ENCODE data around the gene SUFU. TPM values are rescaled to one million over a fixed set of nuclear protein-coding genes. Genes with fewer than 3 reads are reported as not detected.

Gene SUFU
- total RNA-seq, 1 donor from 2014 or later, result 16.9 TPM

GRCh38 chr10:102473445-102474331, 30.1 kb upstream of the SUFU start:
- Mint-ChIP-seq H3K27ac (ENCODE audit: unreplicated experiment) (no peak overlapping the region), H3K27me3 (ENCODE audit: unreplicated experiment) (no peaks in the 10 kb centered on the region), H3K4me1 (ENCODE audit: unreplicated experiment) (peaks cover 4% of the 10 kb centered on the region), H3K4me3 (ENCODE audit: unreplicated experiment) (no peak overlapping the region), H3K9me3 (ENCODE audit: unreplicated experiment) (no peaks in the 10 kb centered on the region), H3K36me3 (ENCODE audit: unreplicated experiment) (peaks cover 3% of the 10 kb centered on the region)
- TF ChIP-seq CTCF (IDR thresholded peaks at IDR 0.05), result no peak
- DNase-seq (ENCODE audit: extremely low spot score, unreplicated experiment), result no peak

GRCh38 chr10:102475451-102476040, 28.2 kb upstream of the SUFU start:
- Mint-ChIP-seq H3K36me3 (ENCODE audit: unreplicated experiment) (peaks cover 4% of the 10 kb centered on the region), H3K27ac (ENCODE audit: unreplicated experiment) (no peak overlapping the region), H3K4me1 (ENCODE audit: unreplicated experiment) (no peaks in the 10 kb centered on the region), H3K27me3 (ENCODE audit: unreplicated experiment) (no peaks in the 10 kb centered on the region), H3K4me3 (ENCODE audit: unreplicated experiment) (no peak overlapping the region), H3K9me3 (ENCODE audit: unreplicated experiment) (no peaks in the 10 kb centered on the region)
- TF ChIP-seq CTCF (IDR thresholded peaks at IDR 0.05), result no peak
- DNase-seq (ENCODE audit: extremely low spot score, unreplicated experiment), result no peak

GRCh38 chr10:102476466-102477141, 27.2 kb upstream of the SUFU start:
- no peaks in the 10 kb centered on the region for H3K27me3 Mint-ChIP-seq (ENCODE audit: unreplicated experiment)
- H3K36me3 Mint-ChIP-seq (ENCODE audit: unreplicated experiment), result peaks cover 12% of the 10 kb centered on the region
- no peak overlapping the region for H3K4me3 Mint-ChIP-seq (ENCODE audit: unreplicated experiment)
- H3K27ac Mint-ChIP-seq (ENCODE audit: unreplicated experiment), result no peak overlapping the region
- no peaks in the 10 kb centered on the region for H3K9me3 Mint-ChIP-seq (ENCODE audit: unreplicated experiment)
- no peaks in the 10 kb centered on the region for H3K4me1 Mint-ChIP-seq (ENCODE audit: unreplicated experiment)
- DNase-seq (ENCODE audit: extremely low spot score, unreplicated experiment), result no peak
- TF ChIP-seq CTCF (IDR thresholded peaks at IDR 0.05), result no peak

- DNase-seq (ENCODE audit: extremely low spot score, unreplicated experiment), result no peak
- peak overlapping the region; percentile 15 for H3K27ac Mint-ChIP-seq (ENCODE audit: unreplicated experiment)
- no peak overlapping the region for H3K4me3 Mint-ChIP-seq (ENCODE audit: unreplicated experiment)
- no peak for TF ChIP-seq CTCF (IDR thresholded peaks at IDR 0.05)
- no peaks in the 10 kb centered on the region for H3K27me3 Mint-ChIP-seq (ENCODE audit: unreplicated experiment)
- no peaks in the 10 kb centered on the region for H3K4me1 Mint-ChIP-seq (ENCODE audit: unreplicated experiment)
- peaks cover 23% of the 10 kb centered on the region for H3K36me3 Mint-ChIP-seq (ENCODE audit: unreplicated experiment)
- no peaks in the 10 kb centered on the region for H3K9me3 Mint-ChIP-seq (ENCODE audit: unreplicated experiment)
Measured at GRCh38 chr10:102479651-102480050, 24.1 kb upstream of the SUFU start.

GRCh38 chr10:102480396-102480795, 23.4 kb upstream of the SUFU start:
- Mint-ChIP-seq H3K4me1 (ENCODE audit: unreplicated experiment) (no peaks in the 10 kb centered on the region), H3K27ac (ENCODE audit: unreplicated experiment) (no peak overlapping the region), H3K27me3 (ENCODE audit: unreplicated experiment) (no peaks in the 10 kb centered on the region), H3K9me3 (ENCODE audit: unreplicated experiment) (no peaks in the 10 kb centered on the region), H3K4me3 (ENCODE audit: unreplicated experiment) (no peak overlapping the region), H3K36me3 (ENCODE audit: unreplicated experiment) (peaks cover 20% of the 10 kb centered on the region)
- no peak for TF ChIP-seq CTCF (IDR thresholded peaks at IDR 0.05)
- no peak for DNase-seq (ENCODE audit: extremely low spot score, unreplicated experiment)
